Measurements from ENCODE around the gene LPP.

- TF ChIP-seq CTCF (IDR thresholded peaks at IDR 0.05) (no peak), EZH2 (IDR thresholded peaks at IDR 0.05; ENCODE audit: borderline replicate concordance, insufficient read depth, low read depth, low read length, poor library complexity, severe bottlenecking) (no peak)
Observed at GRCh38 chr3:188170461-188171459, 16.8 kb downstream of the LPP start.
